Transverse colon (tissue), 3 donors: ENCODE data around the gene TDRD1.

Source experiments
- CTCF ChIP-seq, 5 experiments: fragments of 200-600 bp in 3 of 5; fragments of 450-650 bp in 2 of 5; sonication (generic) in 3 of 5; IDR thresholded peaks; 1 replicate in 2 of 5; 2 replicates in 3 of 5; pipeline ENCODE4 v1.5.1; 2016 to 2017; ENCODE audit warnings: antibody characterized with exemption in 5 of 5, inconsistent platforms in 3 of 5, mild to moderate bottlenecking in 2 of 5, moderate library complexity in 1 of 5
- EP300 ChIP-seq: sonication (generic); formaldehyde crosslinking; IDR thresholded peaks from one replicate; pipeline ENCODE4 v1.6.1; 2017; ENCODE audit warnings: antibody characterized with exemption, low read depth
- POLR2A ChIP-seq: fragments of 450-650 bp; IDR thresholded peaks from one replicate; pipeline ENCODE4 v1.6.1; 2016; ENCODE audit warnings: antibody characterized with exemption, mild to moderate bottlenecking, moderate library complexity

GRCh38 chr10:114157912-114158311 lies 21.2 kb upstream of the TDRD1 start:
- TF ChIP-seq CTCF (IDR thresholded peaks at IDR 0.05) (no peak), POLR2A (no peak), EP300 (no peak)
